ENCODE measurements around the gene ARID5A. TPM values are rescaled to one million over a fixed set of nuclear protein-coding genes. Genes with fewer than 3 reads are reported as not detected.

Gene ARID5A
- total RNA-seq, 4 donors from 2014 or later, result 2.8 to 25.9 (median 5.7) TPM

DNA sequence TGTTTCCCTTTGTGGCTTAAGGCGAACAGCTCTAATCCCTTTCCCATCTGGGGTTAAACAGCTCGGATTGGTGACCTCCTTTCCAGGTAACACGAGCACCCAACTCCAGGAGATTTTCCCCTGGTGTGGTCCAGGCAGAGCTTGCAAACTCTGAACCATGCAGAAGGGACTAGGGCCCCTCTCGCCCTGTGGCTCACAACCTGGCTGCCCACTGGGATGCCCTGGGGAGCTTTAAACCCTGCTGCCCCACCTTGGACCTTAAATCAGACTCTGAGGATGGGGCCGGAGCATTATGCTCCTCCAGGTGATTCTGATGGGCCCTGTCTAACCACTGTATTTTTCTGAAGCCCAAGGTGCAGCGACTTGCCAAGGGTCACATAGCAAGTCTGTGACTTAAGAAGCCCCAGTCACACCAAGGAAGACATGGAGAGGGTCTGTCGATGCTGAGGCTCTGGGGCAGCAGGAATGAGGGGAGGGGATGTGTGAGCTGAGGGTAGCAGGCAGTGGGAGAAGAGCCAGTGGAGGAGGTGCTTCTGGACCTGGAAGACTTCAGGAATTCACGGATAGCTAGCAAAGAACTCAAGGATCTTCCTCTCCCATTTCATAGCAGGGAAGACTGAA, 5.9 kb downstream of the ARID5A start:
- peaks cover 0 to 12% (median 0%) of the 10 kb centered on the region in 3 donors for H3K36me3 ChIP-seq
- H3K4me3 ChIP-seq, result no peak overlapping the region
- no peak for TF ChIP-seq POLR2A (IDR thresholded peaks at IDR 0.05)
- TF ChIP-seq, protein P1, sequence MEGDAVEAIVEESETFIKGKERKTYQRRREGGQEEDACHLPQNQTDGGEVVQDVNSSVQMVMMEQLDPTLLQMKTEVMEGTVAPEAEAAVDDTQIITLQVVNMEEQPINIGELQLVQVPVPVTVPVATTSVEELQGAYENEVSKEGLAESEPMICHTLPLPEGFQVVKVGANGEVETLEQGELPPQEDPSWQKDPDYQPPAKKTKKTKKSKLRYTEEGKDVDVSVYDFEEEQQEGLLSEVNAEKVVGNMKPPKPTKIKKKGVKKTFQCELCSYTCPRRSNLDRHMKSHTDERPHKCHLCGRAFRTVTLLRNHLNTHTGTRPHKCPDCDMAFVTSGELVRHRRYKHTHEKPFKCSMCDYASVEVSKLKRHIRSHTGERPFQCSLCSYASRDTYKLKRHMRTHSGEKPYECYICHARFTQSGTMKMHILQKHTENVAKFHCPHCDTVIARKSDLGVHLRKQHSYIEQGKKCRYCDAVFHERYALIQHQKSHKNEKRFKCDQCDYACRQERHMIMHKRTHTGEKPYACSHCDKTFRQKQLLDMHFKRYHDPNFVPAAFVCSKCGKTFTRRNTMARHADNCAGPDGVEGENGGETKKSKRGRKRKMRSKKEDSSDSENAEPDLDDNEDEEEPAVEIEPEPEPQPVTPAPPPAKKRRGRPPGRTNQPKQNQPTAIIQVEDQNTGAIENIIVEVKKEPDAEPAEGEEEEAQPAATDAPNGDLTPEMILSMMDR (IDR thresholded peaks at IDR 0.05), result no peak
- H3K4me1 ChIP-seq, result peaks cover 5 to 74% (median 43%) of the 10 kb centered on the region in 3 donors
- H3K9me3 ChIP-seq, result no peaks in the 10 kb centered on the region
- WGBS, 2 donors, result 84 to 89% methylated on average over 4 to 8 of the region's 8 CpGs
- intact Hi-C loops (cut with DNase I), result no loop called here
- no peak overlapping the region for H3K27ac ChIP-seq
- no peak for DNase-seq
- peaks cover 0 to 41% (median 0%) of the 10 kb centered on the region in 4 donors for H3K27me3 ChIP-seq

DNA sequence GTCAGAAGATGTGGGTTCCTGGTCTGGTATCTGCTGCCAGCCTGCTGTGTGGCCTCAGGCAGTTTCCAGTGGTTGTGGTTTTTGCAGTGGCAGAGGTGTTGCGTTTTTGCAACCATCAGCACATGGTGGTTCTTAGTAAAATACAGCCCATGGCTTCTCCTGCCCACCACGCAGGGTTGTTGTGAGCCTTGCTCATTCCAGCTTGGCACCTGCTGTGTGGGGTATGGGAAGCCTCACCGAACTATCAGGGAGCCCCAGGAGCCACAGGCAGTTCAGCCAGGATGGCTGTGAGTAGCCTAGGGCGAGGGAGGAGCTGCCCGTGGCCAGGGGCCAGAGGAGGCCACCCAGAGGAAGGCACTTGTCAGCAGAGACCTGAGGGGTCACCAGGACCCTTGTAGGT, 9.8 kb downstream of the ARID5A start:
- Histone ChIP-seq H3K4me3 (no peak overlapping the region), H3K36me3 (peaks cover 7 to 49% (median 21%) of the 10 kb centered on the region in 3 donors), H3K9me3 (no peaks in the 10 kb centered on the region), H3K27me3 (peaks cover 0 to 9% (median 0%) of the 10 kb centered on the region in 4 donors), H3K4me1 (peaks cover 0 to 63% (median 16%) of the 10 kb centered on the region in 3 donors), H3K27ac (peak overlapping the region in 2 of 4 donors; percentile 2 to 14)
- DNase-seq, result no peak
- intact Hi-C loops (cut with DNase I), result no loop called here
- 75 to 93% methylated on average over 4 of the region's 5 CpGs for whole genome bisulfite sequencing, 2 donors
- no peak for TF ChIP-seq POLR2A (IDR thresholded peaks at IDR 0.05)
- TF ChIP-seq, protein P1 (IDR thresholded peaks at IDR 0.05), result no peak

DNA sequence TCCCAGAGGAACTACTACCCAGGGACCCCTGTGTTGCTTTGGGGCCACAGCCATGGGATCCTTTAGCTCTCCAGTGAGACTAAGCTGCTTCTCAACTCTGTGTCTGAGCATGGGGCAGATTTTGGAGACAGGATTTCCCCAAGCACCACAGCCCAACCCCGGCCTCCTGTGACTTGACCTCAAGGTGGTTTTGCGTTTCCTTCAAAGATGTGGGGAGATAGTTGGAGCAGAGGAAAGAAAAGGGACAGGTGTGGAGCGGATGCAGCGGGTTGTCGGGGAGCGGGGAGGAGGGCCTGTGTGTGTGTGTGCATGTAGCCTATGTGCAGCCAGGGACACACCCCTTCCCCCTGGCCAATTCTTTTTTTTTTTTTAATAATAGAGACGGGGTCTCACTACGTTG, 10.2 kb downstream of the ARID5A start:
- peaks cover 12 to 54% (median 21%) of the 10 kb centered on the region in 3 donors for H3K36me3 ChIP-seq
- DNase-seq, result no peak
- H3K4me1 ChIP-seq, result peaks cover 0 to 58% (median 11%) of the 10 kb centered on the region in 3 donors
- WGBS, 2 donors, result 71 to 94% methylated on average over 6 to 8 of the region's 8 CpGs
- H3K9me3 ChIP-seq, result no peaks in the 10 kb centered on the region
- H3K4me3 ChIP-seq, result no peak overlapping the region
- H3K27ac ChIP-seq, result peak overlapping the region in 2 of 4 donors; percentile 2 to 14
- TF ChIP-seq, protein P1 (IDR thresholded peaks at IDR 0.05), result no peak
- no peak for TF ChIP-seq POLR2A (IDR thresholded peaks at IDR 0.05)
- intact Hi-C loops (cut with DNase I), result no loop called here
- peaks cover 0 to 4% (median 0%) of the 10 kb centered on the region in 4 donors for H3K27me3 ChIP-seq

DNA sequence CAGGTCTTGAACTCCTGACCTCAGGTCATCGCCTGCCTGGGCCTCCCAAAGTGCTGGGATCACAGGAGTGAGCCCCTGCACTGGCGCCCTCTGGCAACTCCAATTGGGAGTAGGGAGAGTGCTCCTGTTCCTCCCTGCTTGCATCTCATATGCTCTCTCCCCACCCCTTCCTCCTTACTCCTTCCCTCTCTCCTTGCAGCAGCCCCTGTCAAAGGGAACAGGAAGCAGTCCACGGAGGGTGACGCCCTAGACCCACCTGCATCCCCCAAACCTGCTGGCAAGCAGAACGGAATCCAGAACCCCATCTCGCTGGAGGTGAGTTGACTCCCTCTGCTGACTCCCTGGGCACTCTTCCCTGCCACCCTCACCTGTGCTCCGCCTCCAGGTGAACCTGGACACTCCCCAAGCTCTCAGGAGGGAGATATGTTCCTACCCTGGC, 10.7 kb downstream of the ARID5A start:
- H3K36me3 ChIP-seq, result peaks cover 14 to 54% (median 21%) of the 10 kb centered on the region in 3 donors
- no peak overlapping the region for H3K4me3 ChIP-seq
- DNase-seq, result no peak
- peaks cover 0 to 54% (median 8%) of the 10 kb centered on the region in 3 donors for H3K4me1 ChIP-seq
- WGBS, 2 donors, result 76 to 83% methylated on average over 3 to 7 of the region's 7 CpGs
- no peaks in the 10 kb centered on the region for H3K9me3 ChIP-seq
- H3K27me3 ChIP-seq, result peaks cover 0 to under 1% (median 0%) of the 10 kb centered on the region in 4 donors
- TF ChIP-seq, protein P1 (IDR thresholded peaks at IDR 0.05), result no peak
- TF ChIP-seq POLR2A (IDR thresholded peaks at IDR 0.05), result no peak
- intact Hi-C loops (cut with DNase I), result no loop called here
- H3K27ac ChIP-seq, result no peak overlapping the region

DNA sequence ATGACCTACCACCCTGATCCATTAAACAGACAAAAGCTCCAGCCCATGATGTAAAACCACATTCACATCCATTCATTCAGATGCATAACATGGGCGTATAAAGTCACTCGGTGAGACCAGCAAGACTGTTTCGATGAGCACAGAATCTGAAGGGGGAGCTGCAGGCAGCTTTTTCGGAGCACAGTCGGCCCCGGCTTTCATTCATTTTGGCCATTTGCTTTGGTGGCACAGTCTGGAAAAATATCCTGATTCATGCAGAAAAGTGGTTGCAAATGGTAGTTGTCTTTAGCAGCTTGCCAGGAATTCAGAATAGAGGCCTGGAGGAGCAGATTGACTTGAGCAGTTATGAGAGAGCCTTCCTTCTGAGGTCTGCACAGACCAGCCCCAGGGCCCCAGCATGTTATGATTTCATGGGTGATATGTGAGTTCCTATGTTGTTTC, 11.2 kb downstream of the ARID5A start:
- Histone ChIP-seq H3K27me3 (no peaks in the 10 kb centered on the region), H3K36me3 (peaks cover 14 to 56% (median 21%) of the 10 kb centered on the region in 3 donors), H3K9me3 (no peaks in the 10 kb centered on the region), H3K4me1 (peaks cover 0 to 50% (median 8%) of the 10 kb centered on the region in 3 donors), H3K4me3 (no peak overlapping the region), H3K27ac (no peak overlapping the region)
- 80 to 88% methylated on average over 6 of the region's 6 CpGs for WGBS, 2 donors
- TF ChIP-seq POLR2A (IDR thresholded peaks at IDR 0.05), result no peak
- TF ChIP-seq, protein P1 (IDR thresholded peaks at IDR 0.05), result no peak
- no peak for DNase-seq
- intact Hi-C loops (cut with DNase I), result no loop called here
